SIG-M5 (cell line): Measurements from ENCODE around the gene EPHA10.

Experiments used
- DNase-seq: peaks from one replicate; lab custom pipeline; 2025; lab: John Stamatoyannopoulos, UW

EPHA10 gene

GRCh38 chr1:37734629-37735591, 30.0 kb downstream of the EPHA10 start:
- no peak for DNase-seq

GRCh38 chr1:37732111-37732780, 32.7 kb downstream of the EPHA10 start:
- DNase-seq, result no peak

- DNase-seq, result no peak
These were observed 33.5 kb downstream of the EPHA10 start for GRCh38 chr1:37731312-37732019.

- no peak for DNase-seq
These were observed 34.5 kb downstream of the EPHA10 start for GRCh38 chr1:37730376-37730775.

- DNase-seq, result no peak
These were observed 36.5 kb downstream of the EPHA10 start for GRCh38 chr1:37728416-37728815.

- DNase-seq, result no peak
These were observed 38.0 kb downstream of the EPHA10 start for GRCh38 chr1:37726751-37727585.

GRCh38 chr1:37725851-37726613, 38.9 kb downstream of the EPHA10 start:
- DNase-seq, result no peak

GRCh38 chr1:37724575-37724974, 40.3 kb downstream of the EPHA10 start:
- no peak for DNase-seq

GRCh38 chr1:37723390-37724078, 41.4 kb downstream of the EPHA10 start:
- no peak for DNase-seq

GRCh38 chr1:37723072-37723389, 41.9 kb downstream of the EPHA10 start:
- no peak for DNase-seq

- no peak for DNase-seq
These were observed 42.5 kb downstream of the EPHA10 start for GRCh38 chr1:37722181-37723071.

- DNase-seq, result no peak
These were observed 43.4 kb downstream of the EPHA10 start for GRCh38 chr1:37721565-37721964.

- no peak for DNase-seq
These were observed 44.4 kb downstream of the EPHA10 start for GRCh38 chr1:37720231-37721130.

- no peak for DNase-seq
These were observed 45.2 kb downstream of the EPHA10 start for GRCh38 chr1:37719572-37720195.

GRCh38 chr1:37718901-37719571, 45.9 kb downstream of the EPHA10 start:
- DNase-seq, result no peak

- DNase-seq, result no peak
These were observed 46.6 kb downstream of the EPHA10 start for GRCh38 chr1:37718181-37718900.

- DNase-seq, result no peak
These were observed 47.3 kb downstream of the EPHA10 start for GRCh38 chr1:37717631-37718030.
